Activated T-cell treated with anti-CD3 and anti-CD28 coated beads, Interleukin-2, amount 50 U/mL, for 48 hours (primary cell): ENCODE measurements around the gene BICDL2.

Experiments used
- DNase-seq, 2 experiments: peaks; one replicate each; pipeline ENCODE4 v3.0.0-alpha.2; 2020

BICDL2 gene

DNA sequence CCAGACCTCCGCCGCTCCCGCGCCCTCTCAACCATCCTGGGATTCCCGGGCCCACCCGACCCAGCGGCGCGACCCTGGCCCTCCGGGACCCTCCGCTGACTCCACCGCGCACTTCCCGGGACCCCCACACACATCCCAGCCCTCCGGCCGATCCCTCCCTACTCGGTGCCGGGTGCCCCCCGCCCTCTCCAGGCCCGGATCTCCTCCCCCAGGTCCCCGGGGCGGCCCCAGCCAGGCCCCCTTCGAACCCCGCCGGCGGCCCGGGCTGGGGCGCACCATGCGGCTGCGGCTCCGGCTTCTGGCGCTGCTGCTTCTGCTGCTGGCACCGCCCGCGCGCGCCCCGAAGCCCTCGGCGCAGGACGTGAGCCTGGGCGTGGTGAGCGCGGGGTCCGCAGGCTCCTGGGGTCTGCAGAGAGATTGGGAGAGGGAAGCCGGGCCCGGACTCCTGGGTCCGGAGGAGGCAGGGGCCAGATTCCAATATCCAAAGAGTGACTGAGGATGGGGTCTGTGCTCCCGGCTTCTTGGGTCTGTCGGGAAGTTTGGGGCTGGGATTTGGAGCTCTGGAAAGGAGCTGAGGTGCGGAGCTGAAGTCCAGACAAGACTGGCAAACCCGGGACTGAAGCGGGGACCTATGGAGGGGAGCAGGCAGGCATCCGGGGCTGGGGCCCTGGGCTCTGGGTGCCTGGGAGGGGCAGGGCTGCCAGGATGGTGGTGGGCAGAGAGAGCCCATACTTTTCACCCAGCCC is 10.1 kb upstream of the BICDL2 start:
- DNase-seq, result peak in 1 of 2 experiments; percentile 46

DNA sequence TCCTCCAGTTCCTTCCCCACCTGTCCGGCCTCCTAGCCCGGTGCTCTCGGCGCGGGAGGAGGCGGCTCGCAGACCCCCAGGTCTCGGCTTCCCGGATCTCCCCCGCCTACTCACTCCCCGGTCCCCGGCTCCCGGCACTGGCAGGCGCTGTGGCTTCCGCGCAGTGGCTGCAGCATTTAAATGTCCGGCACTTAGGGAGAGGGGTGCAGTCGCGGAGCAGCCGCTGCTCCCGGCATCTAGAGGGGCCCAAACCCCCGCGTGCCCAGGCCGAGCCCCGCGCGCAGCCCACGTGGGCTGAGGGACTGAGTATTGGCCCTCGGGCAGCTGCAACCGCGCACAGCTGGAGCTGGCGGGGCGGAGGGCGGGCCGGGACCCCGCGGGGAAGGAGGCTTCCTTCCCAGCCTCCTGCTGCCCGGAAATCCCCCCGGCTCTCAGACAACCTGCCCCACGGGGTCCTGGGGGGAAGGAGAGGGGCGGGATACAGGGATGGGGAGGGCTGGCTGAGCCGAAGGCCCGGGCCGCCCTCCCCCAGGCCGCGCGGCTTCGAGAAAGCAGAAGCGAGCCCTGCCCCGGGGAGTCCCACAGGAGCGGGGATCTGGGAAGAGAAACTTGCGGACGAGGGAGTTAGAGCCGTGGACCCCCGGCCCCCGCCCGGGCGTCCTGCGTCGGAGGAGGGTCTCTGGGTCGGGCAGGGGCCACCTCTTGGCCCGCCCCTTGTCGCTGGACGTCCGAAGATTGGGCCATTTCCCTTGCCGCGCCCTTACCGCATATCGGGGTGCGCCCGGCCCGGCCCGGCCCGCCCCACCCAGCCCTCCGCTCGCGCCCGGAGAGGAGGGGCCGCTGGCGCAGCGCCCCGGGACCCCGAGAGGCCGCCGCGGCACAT is 9.3 kb upstream of the BICDL2 start, which contains the start of gene MMP25:
TSS of gene MMP25 (plus strand) at position 804 of the 883 bp plus-strand sequence. CDS start 357 bp downstream, outside the sequence.
- peak in 1 of 2 experiments; percentile 52 for DNase-seq

DNA sequence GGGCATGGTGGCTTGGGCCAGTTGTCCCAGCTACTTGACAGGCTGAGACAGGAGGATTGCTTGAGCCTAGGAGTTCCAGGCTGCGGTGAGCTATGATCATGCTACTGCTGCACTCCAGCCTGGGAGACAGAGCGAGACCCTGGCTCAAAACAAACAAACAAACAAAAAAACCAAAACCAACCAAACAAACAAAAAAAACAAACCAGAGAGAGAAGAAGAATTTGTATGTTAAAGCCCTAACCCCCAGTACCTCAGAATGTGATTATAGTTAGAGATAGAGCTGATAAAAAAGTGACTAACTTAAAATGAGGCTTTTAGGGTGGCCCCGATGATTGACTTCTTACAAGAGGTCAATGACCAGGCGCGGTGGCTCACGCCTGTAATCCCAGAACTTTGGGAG is 8.0 kb upstream of the BICDL2 start:
- DNase-seq, result no peak

DNA sequence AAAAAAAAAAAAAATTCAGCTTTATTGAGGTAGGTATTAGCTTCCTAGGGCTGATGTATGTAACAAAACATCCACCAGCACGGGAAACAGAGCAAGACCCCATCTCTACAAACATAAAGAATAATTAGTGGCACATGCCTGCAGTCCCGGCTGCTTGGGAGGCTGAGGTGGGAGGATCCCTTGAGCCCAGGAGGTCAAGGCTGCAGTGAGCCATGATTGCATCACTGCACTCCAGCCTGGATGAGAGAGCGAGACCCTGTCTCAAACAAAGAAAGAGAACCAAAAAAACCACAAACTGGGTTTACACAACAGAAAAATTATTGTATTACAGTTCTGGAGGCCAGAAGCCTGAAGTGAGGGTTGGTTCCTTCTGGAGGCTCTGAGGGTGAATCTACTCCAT is 5.6 kb upstream of the BICDL2 start:
- no peak for DNase-seq

DNA sequence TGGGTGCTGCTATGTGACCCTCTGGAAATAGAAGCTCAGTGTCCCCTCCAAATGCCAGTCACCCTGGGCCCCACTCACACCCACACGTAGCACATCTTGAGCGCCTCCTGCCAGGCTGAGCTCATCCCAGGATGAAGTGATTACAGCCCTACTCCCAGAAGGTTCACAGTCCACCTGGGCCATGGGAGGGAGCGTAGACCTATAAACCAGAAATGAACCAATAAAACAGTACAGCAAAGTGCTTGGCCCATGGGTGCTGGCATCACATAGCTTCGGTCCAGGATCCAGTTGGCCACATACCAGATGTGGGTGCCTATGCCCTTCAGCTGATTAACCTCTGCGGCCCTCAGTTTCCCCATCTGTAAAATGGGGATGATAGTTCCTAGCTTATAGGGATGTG is 2.2 kb upstream of the BICDL2 start:
- DNase-seq, result no peak

DNA sequence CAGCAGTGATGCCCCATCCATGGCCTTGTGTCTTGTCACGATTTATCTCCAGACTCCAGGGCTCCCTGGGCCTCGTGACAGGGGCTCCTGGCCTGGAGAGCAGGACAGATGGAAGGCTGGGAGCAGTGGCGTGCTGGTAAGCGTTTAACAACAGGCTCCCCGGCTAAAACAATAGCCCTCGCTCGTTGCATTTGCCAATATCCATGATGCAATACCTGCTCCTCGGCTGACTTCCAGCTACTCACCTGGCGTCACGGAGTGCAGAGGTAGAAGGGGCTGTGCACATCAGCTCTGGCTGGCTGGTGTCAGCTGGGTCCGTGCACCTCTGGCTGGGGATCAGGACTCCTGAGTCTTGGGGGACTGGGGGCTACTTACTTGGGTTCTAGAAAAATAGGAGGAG is 1.5 kb upstream of the BICDL2 start:
- no peak for DNase-seq

DNA sequence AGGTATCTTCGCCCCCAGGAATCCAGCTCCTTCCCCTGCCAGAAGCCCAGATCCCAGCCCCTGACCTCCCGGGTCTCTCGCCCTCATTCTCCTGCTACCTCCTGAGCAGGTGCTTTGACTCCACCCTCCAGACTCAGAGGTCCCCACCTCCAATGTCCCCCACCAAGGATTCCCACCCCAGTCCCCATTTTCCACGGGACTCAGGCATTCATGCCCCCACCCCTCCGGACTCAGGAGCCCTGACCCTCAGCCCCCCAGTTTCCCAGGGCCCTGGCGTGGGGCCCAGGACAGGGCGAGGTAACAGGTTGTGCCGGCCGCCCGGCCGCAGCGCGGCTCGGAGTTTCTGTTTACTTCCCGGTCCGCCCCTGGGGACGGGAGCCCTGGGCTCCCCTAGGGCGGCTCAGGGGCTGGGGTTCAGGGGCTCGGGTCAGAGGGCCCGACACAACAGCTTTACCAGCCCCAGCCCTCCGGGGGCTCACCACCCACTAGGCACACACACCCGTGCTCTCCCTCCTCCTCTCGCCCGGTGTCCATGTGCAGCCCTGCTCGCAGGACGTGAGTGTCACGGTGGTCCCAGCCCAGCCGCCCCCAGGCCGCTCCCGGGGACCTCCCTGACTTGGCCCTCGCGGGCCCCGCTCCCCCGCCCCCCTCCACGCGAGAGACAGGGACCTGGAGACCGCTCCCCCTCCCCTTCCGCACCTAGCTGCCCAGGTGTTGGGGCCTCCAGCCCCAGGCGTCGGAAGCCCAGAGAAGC is 595 bp downstream of the BICDL2 start:
- DNase-seq, result no peak

DNA sequence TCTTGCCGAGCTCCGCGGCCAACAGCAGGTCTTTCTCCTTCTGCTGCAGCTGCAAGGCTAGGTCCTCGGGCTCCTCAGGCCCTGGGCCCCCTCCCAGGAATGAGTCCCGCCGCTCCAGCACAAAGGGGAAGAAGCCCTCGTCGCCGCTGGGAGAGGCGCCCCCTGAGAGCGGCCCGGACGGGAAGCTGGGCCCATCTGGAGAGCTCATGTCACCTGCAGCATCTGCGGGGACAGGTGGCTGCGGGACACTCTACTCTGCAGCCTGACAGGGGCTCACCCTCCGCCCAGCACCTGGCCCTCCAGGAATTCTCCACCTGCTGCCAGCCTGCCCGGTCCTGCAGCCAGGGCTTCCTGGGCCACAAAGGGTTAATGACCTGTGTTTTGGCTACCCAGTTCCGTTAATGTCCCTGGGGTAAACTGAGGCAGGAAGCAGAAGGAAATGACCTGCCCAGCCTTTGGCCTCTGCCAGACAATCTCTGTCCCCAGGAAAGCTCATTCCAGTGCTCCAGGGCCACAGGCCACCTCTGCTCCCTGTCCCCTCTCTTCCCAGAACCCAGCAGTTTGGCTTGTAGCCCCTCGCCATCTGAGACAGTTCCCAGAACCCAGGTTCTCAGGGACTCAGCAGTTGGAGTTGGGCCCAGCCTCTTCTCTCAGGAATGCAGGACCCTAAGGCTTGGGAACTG is 1.3 kb downstream of the BICDL2 start:
- no peak for DNase-seq

DNA sequence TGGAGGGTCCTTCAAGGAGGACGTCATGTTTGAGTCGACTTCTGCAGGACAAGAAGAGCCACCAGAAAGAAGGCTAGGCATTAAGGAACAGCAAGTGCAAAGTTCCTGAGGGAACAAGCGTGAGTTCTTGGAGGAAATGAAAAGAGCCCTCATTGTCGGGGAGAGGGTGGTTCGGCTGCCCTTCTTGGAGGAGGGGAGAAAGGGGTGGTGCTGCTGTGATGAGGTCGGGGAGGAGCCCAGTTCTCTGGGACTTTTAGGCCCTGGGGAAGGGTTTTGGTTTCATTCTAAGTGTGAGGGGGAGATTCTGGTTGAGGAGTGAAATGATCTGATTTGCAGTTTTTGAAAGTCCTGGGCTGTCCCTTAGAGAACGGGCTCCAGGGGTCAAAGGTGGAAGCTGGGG is 4.1 kb downstream of the BICDL2 start:
- no peak for DNase-seq

DNA sequence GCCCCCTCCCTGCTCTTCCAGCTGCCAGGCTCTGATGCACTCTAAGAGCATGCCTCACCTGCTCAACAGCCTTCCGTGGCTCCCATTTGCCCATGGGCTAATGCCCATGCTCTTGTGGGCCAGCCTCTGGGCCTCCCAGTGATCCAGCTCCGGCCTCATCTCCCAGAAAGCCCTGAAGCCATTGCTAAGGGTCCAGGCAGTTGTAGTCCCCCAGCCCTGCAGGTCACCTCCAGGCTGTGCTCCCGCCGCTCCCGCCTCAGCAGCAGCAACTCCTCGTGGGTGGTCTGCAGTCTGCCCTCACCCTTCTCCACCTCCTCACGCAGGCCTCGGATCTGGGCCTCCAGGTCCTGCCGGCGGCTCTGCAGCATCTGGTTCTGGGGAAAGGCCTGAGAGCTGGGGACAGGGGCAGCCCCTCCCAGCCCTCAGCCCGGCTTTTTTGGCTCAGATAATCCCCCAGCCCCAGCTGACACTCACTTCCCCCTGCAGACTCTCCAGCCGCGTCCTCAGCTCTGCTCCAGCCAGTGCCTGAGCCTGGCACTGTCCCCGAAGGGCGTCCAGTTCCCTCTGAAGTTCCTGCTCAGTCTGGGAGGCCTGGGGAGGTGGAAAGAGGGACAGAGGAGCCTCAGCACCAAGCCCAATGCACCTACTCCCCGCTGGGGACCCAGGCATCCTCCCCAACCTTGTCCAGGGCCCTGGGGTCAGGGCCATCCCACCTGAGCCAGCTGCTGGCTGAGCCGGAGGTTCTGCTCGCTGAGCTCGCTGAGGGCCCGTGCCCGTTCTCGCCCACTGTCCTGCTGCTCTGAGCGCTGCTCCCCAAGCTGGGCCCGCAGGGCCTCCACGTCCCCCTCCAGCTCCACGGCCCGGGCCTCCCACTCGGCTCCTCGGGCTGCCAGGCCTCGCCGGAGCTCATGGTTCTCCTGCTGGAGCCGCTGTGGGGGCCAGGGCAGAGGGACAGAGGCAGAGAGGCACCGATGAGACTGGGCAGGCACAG is 6.2 kb downstream of the BICDL2 start:
- DNase-seq, result no peak

DNA sequence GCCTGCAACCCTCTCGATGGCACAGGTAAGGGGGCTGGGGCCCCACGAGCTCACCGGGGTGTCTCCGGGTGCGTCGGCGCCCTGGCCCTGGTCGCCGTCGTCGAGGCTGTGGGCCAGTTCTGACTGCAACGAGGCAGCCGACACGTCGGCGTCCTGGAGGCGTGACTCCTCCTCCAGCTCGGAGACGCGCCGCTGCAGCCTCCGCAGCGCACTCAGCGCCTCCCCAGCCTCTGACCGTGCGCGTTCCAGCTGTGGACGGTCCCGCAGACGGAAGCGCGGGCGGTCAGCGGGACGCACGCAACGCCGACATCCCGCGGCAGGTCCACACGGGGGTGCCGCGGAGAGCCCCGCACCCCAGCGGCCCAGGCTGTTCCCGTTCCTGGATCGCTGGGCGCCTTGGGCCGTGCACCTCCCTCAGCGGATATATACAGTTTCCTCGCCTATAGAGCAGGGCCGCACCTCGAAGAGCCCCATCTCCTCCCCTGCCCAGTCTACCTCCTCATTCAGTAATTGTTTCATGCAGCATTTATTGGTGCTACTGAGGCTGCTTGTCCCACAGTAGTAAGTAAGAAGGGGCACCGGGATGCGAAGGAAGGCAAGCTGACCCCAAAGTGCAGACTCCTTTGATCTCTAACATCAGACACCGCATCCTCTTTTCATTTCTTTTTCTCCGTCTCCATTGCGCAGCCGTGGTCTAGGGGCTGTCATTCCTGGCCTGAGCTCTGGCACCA is 7.1 kb downstream of the BICDL2 start:
- DNase-seq, result peak; percentile 57 to 76

DNA sequence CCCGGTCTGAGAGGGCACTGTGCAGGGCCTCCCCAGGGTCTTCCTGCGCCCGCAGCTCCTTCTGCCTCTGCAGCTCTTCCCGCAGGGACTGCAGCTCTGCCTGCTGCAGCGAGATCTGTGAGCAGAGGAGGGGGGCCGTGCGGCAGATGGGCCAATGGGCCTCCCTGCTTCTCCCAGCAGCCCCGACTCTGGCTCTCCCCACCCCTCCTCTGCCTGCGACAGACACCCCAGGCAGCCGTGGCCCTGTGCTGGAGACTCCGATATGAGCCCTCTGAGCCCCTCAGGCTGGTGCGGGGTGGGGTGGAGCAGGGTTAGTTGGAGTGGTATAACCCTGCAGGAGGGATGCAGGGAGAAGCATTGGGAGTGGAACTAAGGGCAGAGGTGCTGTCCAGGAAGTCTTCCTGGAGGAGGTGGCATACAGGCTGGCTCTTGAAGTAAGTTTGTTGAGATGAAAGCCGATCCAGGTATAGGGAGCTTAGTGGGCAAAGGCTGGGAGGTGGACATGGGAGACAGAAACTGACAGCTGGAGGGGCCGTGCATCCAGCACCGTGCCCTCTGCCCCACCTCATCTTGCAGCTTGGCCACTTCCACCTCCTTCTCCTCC is 7.9 kb downstream of the BICDL2 start:
- DNase-seq, result peak in 1 of 2 experiments; percentile 47

DNA sequence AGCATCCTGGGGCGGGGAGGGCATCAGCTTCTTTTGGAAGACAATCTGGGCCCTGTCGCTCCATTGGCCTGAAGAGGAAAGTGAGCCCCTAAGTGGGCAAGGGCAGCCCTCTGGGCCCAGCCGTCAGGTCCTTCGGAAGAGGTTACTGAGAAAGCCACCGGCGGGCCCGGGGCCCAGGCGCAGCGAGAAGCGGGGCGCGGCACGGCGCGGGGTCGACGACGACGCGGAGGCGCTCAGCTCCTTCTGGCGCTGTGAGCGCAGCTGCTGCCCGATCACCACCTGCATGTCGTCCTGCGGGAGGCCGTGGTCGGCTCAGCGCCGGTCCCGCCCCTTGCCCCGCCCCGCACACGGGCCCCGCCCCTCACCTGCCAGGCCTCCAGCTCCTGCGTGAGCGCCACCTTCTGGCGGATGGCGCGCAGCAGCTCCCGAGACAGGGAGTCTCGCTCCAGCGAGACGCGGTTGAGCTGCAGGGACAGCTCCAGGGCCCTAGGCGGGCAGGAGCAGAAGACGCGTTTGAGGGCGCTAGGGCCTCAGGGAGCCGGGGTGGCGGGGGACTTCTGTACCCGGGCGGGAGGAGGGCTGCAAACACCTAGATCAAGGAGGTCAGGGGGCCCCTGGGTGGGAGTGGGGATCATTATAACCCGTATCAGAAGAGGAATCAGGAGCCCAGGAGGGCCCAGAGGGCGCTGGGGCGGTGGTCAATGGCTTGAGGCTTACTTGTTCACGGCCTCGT is 8.6 kb downstream of the BICDL2 start:
- peak; percentile 93 for DNase-seq

DNA sequence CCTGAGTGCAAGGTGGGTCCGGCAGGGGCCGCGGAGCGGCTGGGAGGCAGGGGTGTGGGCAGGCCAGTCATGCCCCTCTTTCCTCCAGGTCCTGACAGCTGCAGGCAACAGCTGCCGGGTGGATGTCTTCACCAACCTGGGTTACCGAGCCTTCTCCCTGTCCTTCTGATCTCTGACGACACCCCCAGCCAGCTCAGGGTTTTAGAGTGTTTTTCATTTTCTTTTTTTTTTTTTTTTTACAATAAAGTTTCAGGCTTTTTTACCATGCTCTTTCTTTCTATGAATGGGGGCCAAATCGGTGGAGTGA is 9.3 kb downstream of the BICDL2 start:
- no peak for DNase-seq

DNA sequence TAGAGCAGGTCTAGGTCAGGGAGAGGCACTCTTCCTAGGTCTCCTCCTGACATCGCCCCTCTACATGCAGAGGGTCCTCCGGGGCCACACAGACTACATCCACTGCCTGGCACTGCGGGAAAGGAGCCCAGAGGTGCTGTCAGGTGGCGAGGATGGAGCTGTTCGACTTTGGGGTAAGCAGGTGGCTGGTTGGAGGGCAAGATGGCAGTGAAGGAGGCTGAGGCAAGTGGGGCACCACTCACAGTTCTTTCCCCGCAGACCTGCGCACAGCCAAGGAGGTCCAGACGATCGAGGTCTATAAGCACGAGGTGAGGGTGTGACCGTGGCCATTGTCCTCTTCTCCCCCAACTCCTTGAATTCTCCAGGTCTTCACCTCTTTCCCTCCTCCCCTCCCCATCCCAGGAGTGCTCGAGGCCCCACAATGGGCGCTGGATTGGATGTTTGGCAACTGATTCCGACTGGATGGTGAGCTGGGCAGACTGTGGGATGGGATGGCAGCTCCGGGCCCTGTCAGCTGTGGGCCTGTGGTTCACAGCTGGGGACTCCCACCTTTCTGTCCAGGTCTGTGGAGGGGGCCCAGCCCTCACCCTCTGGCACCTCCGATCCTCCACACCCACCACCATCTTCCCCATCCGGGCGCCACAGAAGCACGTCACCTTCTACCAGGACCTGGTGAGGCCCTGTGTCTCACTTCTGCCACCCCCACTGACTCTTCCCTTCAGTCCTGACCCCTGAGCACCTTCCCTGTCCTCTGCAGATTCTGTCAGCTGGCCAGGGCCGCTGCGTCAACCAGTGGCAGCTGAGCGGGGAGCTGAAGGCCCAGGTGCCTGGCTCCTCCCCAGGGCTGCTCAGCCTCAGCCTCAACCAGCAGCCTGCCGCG is 9.9 kb downstream of the BICDL2 start:
- no peak for DNase-seq

DNA sequence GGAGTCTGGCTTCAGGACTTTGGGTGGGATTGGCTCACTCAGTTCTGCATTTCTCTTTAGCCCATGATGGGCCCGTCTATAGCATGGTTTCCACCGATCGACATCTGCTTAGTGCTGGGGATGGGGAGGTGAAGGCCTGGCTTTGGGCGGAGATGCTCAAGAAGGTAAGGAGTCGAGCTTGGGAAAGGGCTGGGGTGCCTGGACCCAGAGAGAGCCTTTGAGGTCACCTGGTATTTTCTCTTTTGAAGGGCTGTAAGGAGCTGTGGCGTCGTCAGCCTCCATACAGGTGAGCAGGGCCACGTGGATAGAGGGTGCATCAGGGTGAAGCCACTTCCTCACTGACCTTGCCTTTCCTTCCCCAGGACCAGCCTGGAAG is 10.8 kb downstream of the BICDL2 start:
- no peak for DNase-seq

DNA sequence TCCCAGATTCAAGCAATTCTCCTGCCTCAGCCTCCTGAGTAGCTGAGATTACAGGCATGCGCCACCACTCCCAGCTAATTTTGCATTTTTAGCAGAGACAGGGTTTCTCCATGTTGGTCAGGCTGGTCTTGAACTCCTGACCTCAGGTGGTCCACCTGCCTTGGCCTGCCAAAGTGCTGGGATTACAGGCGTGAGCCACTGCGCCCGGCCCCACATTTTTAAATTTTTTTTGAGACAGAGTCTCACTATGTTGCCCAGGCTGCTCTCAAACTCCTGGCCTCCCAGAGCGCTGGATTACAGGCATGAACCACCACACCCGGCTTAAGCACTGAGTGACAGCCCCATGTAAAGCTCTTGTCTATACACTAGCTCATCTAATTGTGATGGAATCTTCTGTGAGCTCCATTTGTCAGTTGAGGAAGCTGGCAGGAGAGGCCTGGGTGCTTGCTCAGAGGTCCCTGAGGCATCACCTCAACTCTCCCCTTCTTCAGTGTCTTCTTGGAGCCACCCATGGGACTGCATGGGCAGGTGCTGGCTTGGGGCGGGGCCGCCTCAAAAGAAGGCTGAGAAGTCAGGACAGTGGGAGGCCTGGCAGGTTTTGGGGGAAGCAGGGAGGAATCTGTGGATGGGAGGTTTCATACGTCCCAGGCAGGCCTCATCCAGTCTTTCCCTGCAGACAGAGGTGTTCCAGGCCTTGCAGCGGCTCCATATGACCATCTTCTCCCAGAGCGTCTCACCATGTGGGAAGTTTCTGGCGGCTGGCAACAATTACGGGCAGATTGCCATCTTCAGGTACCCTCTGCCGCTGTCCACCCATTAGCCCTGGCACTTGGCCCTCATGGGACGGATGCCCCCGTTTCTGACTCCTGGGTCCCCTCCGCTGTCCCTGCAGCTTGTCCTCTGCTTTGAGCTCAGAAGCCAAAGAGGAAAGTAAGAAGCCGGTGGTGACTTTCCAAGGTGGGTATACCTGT is 11.4 kb downstream of the BICDL2 start:
- no peak for DNase-seq
